ENCODE measurements around the gene RAB11A.

DNA sequence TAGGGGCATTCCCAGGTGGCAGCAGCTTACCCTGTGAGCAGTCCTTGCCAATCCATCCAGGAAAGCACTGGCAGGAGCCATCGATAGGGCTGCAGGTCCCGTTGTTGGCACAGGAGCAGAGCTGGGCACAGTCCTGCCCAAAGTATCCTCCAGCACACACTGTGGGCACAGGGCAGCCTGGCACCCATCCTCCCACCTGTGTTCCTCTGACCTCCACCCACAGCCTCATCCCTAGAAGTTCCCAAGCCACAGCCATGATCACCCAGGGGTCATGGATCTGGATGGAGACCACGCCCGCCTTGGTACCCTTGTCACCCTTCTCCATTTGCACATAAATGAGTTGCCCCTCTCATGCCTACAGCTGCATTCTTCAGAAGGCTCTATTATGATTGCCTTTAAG lies 48.6 kb downstream of the RAB11A start:
- TF ChIP-seq, protein P1, sequence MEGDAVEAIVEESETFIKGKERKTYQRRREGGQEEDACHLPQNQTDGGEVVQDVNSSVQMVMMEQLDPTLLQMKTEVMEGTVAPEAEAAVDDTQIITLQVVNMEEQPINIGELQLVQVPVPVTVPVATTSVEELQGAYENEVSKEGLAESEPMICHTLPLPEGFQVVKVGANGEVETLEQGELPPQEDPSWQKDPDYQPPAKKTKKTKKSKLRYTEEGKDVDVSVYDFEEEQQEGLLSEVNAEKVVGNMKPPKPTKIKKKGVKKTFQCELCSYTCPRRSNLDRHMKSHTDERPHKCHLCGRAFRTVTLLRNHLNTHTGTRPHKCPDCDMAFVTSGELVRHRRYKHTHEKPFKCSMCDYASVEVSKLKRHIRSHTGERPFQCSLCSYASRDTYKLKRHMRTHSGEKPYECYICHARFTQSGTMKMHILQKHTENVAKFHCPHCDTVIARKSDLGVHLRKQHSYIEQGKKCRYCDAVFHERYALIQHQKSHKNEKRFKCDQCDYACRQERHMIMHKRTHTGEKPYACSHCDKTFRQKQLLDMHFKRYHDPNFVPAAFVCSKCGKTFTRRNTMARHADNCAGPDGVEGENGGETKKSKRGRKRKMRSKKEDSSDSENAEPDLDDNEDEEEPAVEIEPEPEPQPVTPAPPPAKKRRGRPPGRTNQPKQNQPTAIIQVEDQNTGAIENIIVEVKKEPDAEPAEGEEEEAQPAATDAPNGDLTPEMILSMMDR (IDR thresholded peaks at IDR 0.05; ENCODE audit: poor library complexity, severe bottlenecking): no peak
- no peak for TF ChIP-seq EZH2 (IDR thresholded peaks at IDR 0.05; ENCODE audit: borderline replicate concordance, insufficient read depth, low read length, poor library complexity, severe bottlenecking)
- no peak for TF ChIP-seq EP300 (conservative IDR thresholded peaks at IDR 0.05; ENCODE audit: poor library complexity, severe bottlenecking)
